SK-N-MC (cell line): ENCODE measurements around the gene SPEF2.
"Not testable (repeated sequence)": the region's sequence is repeated elsewhere in the genome, so short reads cannot be mapped to it uniquely, and the experiment has no call there.

Experiments
- DNase-seq: peaks from one replicate; pipeline ENCODE4 v3.0.0-alpha.2; 2011; ENCODE audit warnings: low read depth, low spot score
- H3K27ac ChIP-seq: fragments of 200-600 bp; sonication (generic); 2 replicates; pipeline ENCODE4 v1.5.1; 2016; ENCODE audit warnings: mixed run types
- H3K36me3 ChIP-seq: fragments of 200-600 bp; sonication (generic); 2 replicates; pipeline ENCODE4 v1.6.1; 2017; ENCODE audit warnings: antibody characterized with exemption, low read length, mixed read lengths; ENCODE audit not compliant: insufficient read depth
- H3K4me3 ChIP-seq: fragments of 200-600 bp; sonication (generic); 2 replicates; pipeline ENCODE4 v1.5.1; 2016
- H3K9ac ChIP-seq: fragments of 200-600 bp; sonication (generic); 2 replicates; pipeline ENCODE4 v1.8.0; 2017; ENCODE audit warnings: mixed run types, mixed read lengths; ENCODE audit not compliant: insufficient read length
- H3K9me3 ChIP-seq: fragments of 200-600 bp; sonication (generic); 2 replicates; pipeline ENCODE4 v1.6.1; 2017; ENCODE audit warnings: low read depth, mild to moderate bottlenecking, antibody characterized with exemption, low read length, moderate library complexity, mixed read lengths
- EZH2 ChIP-seq: fragments of 200-600 bp; sonication (generic); IDR thresholded peaks from one replicate; pipeline ENCODE4 v1.6.1; 2017; ENCODE audit warnings: antibody characterized with exemption
- FOXP2 ChIP-seq: optimal IDR thresholded peaks from 2 replicates; pipeline ENCODE3; 2011; ENCODE audit warnings: mild to moderate bottlenecking, moderate library complexity; ENCODE audit not compliant: insufficient read depth; ENCODE audit errors: extremely low read length, control extremely low read depth
- POLR2AphosphoS5 ChIP-seq: IDR thresholded peaks from 2 replicates; pipeline ENCODE4 v1.6.1; 2012; ENCODE audit warnings: mild to moderate bottlenecking, low read depth, low read length, borderline replicate concordance

SPEF2 gene

DNA sequence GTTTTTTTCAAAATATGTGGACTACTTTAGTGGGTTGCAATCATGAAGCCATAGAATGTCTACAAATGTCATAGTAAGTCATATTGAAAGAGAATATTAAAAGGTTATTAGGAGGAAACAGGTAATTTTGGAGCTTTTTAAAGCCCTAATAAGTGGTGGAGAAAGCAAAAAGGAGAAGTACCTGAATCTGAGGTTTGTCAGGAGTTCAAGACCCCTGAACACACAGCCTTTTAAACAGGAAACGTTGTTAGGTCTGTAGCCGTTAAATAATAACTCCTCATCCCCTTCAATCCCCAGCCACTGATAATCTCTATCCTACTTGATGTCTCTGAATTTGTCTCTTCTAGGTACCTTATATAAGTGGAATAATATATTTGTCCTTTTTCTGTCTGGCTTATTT lies 51.1 kb downstream of the SPEF2 start:
- Histone ChIP-seq H3K9ac (no peak overlapping the region), H3K4me3 (no peak overlapping the region), H3K36me3 (no peaks in the 10 kb centered on the region), H3K27ac (no peak overlapping the region), H3K9me3 (no peaks in the 10 kb centered on the region)
- TF ChIP-seq FOXP2 (no peak), EZH2 (no peak), POLR2AphosphoS5 (no peak)
- no peak for DNase-seq

- no peak overlapping the region for H3K27ac ChIP-seq
- TF ChIP-seq FOXP2 (no peak), EZH2 (no peak), POLR2AphosphoS5 (no peak)
- no peak for DNase-seq
- no peaks in the 10 kb centered on the region for H3K36me3 ChIP-seq
- no peak overlapping the region for H3K9ac ChIP-seq
- no peaks in the 10 kb centered on the region for H3K9me3 ChIP-seq
- no peak overlapping the region for H3K4me3 ChIP-seq
These were observed 54.1 kb downstream of the SPEF2 start for GRCh38 chr5:35671541-35672295.

DNA sequence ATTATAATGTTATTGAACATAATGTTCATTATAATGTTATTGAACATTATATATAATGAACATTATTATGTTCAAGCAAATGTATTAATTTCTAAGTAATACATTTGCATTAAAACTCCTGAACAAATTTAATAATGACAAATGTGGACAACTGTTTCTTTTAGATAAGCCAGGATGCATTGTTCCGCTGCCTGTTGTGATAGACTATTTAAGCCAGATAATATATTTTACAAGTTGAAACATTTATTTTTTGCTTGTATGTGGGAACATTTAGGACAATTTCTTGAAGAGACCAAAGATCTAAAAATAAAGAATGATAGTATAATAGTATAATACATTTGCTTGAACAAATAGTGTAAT lies 54.6 kb downstream of the SPEF2 start:
- H3K36me3 ChIP-seq, H3K4me3 ChIP-seq, H3K27ac ChIP-seq, DNase-seq, H3K9me3 ChIP-seq, H3K9ac ChIP-seq: not testable (repeated sequence)

DNA sequence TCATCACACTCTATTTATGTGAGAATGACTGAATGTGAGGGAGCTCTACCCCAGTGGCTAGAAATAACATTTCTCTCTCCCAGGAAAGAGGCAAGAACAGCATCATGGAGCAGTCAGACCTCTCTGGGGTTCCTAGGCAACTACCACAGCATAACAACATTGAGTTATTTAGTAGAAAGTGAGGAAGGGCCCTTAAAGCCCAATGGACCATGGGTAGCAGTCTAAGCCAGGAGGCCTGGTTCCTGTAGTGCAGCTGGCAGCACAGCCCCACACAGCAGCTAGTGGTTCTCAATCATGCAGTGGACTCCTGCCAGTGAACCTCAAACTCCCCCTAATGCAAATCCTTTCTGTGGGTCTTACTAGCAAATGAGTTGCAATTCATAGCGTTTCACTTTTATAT lies 55.3 kb downstream of the SPEF2 start:
- no peak overlapping the region for H3K9ac ChIP-seq
- no peaks in the 10 kb centered on the region for H3K9me3 ChIP-seq
- H3K36me3 ChIP-seq, result no peaks in the 10 kb centered on the region
- TF ChIP-seq FOXP2, result no peak
- no peak for TF ChIP-seq EZH2
- H3K27ac ChIP-seq, result no peak overlapping the region
- no peak overlapping the region for H3K4me3 ChIP-seq
- no peak for DNase-seq

DNA sequence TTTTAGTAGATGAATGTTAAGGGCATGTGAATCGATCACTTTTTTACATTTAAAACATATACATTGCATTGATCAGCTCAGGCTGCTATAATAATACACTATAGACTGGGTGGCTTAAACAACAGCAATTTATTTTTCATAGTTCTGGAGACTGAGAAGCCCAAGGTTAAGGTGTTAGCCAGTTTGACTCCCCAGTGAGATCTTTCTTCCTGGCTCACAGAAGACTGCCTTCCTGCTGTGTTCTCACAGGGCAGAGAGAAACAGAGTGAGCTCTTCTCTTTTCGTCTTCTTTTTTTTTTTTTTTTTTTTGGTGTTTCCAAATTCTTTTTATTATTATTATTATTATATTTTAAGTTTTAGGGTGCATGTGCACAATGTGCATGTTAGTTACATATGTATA lies 56.4 kb downstream of the SPEF2 start:
- Histone ChIP-seq H3K9ac (no peak overlapping the region), H3K4me3 (no peak overlapping the region), H3K9me3 (no peaks in the 10 kb centered on the region), H3K27ac (no peak overlapping the region), H3K36me3 (no peaks in the 10 kb centered on the region)
- TF ChIP-seq FOXP2, result no peak
- TF ChIP-seq EZH2, result no peak
- TF ChIP-seq POLR2AphosphoS5, result no peak
- DNase-seq, result no peak

GRCh38 chr5:35675392-35675791 lies 57.7 kb downstream of the SPEF2 start:
- Histone ChIP-seq H3K9me3 (no peaks in the 10 kb centered on the region), H3K27ac (no peak overlapping the region), H3K36me3 (no peaks in the 10 kb centered on the region), H3K9ac (no peak overlapping the region), H3K4me3 (no peak overlapping the region)
- no peak for DNase-seq
- no peak for TF ChIP-seq FOXP2
- no peak for TF ChIP-seq EZH2
- no peak for TF ChIP-seq POLR2AphosphoS5

GRCh38 chr5:35677878-35678277 lies 60.2 kb downstream of the SPEF2 start:
- no peak for TF ChIP-seq FOXP2
- TF ChIP-seq EZH2, result no peak
- TF ChIP-seq POLR2AphosphoS5, result no peak
- no peak overlapping the region for H3K4me3 ChIP-seq
- no peak overlapping the region for H3K27ac ChIP-seq
- no peaks in the 10 kb centered on the region for H3K36me3 ChIP-seq
- no peak for DNase-seq
- H3K9me3 ChIP-seq, result no peaks in the 10 kb centered on the region
- H3K9ac ChIP-seq, result no peak overlapping the region

- no peak for DNase-seq
- H3K4me3 ChIP-seq, result no peak overlapping the region
- H3K9me3 ChIP-seq, result no peaks in the 10 kb centered on the region
- H3K36me3 ChIP-seq, result no peaks in the 10 kb centered on the region
- H3K27ac ChIP-seq, result no peak overlapping the region
- no peak overlapping the region for H3K9ac ChIP-seq
- TF ChIP-seq POLR2AphosphoS5 (no peak), FOXP2 (no peak), EZH2 (no peak)
These were observed 61.0 kb downstream of the SPEF2 start for GRCh38 chr5:35678661-35679060.

- Histone ChIP-seq H3K9me3 (no peaks in the 10 kb centered on the region), H3K36me3 (no peaks in the 10 kb centered on the region), H3K9ac (no peak overlapping the region), H3K4me3 (no peak overlapping the region), H3K27ac (no peak overlapping the region)
- TF ChIP-seq POLR2AphosphoS5 (no peak), FOXP2 (no peak), EZH2 (no peak)
- no peak for DNase-seq
These were observed 61.7 kb downstream of the SPEF2 start for GRCh38 chr5:35679357-35679756.

GRCh38 chr5:35681911-35682310 lies 64.2 kb downstream of the SPEF2 start:
- DNase-seq, result no peak
- no peak overlapping the region for H3K4me3 ChIP-seq
- H3K27ac ChIP-seq, result no peak overlapping the region
- H3K36me3 ChIP-seq, result no peaks in the 10 kb centered on the region
- no peak overlapping the region for H3K9ac ChIP-seq
- TF ChIP-seq FOXP2 (no peak), POLR2AphosphoS5 (no peak), EZH2 (no peak)
- H3K9me3 ChIP-seq, result no peaks in the 10 kb centered on the region
